ENCODE results near the gene NPB. TPM values are rescaled to one million over a fixed set of nuclear protein-coding genes. Genes with fewer than 3 reads are reported as not detected.
A peak's percentile ranks its signal among the peaks of the same experiment; 100 is the strongest.

The NPB gene
- total RNA-seq, 1 donor from 2014 or later, result 0.58 TPM

GRCh38 chr17:81871387-81872230 lies 30.4 kb upstream of the NPB start:
- DNase-seq (ENCODE audit: low read depth), result no peak
- TF ChIP-seq CTCF (conservative IDR thresholded peaks at IDR 0.05; ENCODE audit: low read depth, low read length), result peak; percentile 20
- H3K4me3 ChIP-seq (ENCODE audit: low read depth, low read length), result peak overlapping the region; percentile 85

- DNase-seq (ENCODE audit: low read depth), result no peak
- TF ChIP-seq CTCF (conservative IDR thresholded peaks at IDR 0.05; ENCODE audit: low read depth, low read length), result no peak
- no peak overlapping the region for H3K4me3 ChIP-seq (ENCODE audit: low read depth, low read length)
These were observed 24.5 kb upstream of the NPB start for GRCh38 chr17:81877569-81877968.

GRCh38 chr17:81878294-81878693 lies 23.7 kb upstream of the NPB start:
- no peak for DNase-seq (ENCODE audit: low read depth)
- TF ChIP-seq CTCF (conservative IDR thresholded peaks at IDR 0.05; ENCODE audit: low read depth, low read length), result no peak

GRCh38 chr17:81879121-81879520 lies 22.9 kb upstream of the NPB start:
- H3K4me3 ChIP-seq (ENCODE audit: low read depth, low read length), result no peak overlapping the region
- DNase-seq (ENCODE audit: low read depth), result no peak
- no peak for TF ChIP-seq CTCF (conservative IDR thresholded peaks at IDR 0.05; ENCODE audit: low read depth, low read length)

More at GRCh38 chr17:81878294-81878693, 23.7 kb upstream of the NPB start:
- H3K4me3 ChIP-seq (ENCODE audit: low read depth, low read length), result no peak overlapping the region

- no peak for DNase-seq (ENCODE audit: low read depth)
- TF ChIP-seq CTCF (conservative IDR thresholded peaks at IDR 0.05; ENCODE audit: low read depth, low read length), result no peak
- H3K4me3 ChIP-seq (ENCODE audit: low read depth, low read length), result no peak overlapping the region
These were observed 17.5 kb upstream of the NPB start for GRCh38 chr17:81884520-81884919.

GRCh38 chr17:81884968-81885367 lies 17.1 kb upstream of the NPB start:
- no peak for DNase-seq (ENCODE audit: low read depth)
- no peak overlapping the region for H3K4me3 ChIP-seq (ENCODE audit: low read depth, low read length)

More at GRCh38 chr17:81884968-81885367, 17.1 kb upstream of the NPB start:
- no peak for TF ChIP-seq CTCF (conservative IDR thresholded peaks at IDR 0.05; ENCODE audit: low read depth, low read length)

All from epithelial cell of proximal tubule (primary cell).